PC-3 (cell line): ENCODE results near the gene SLC35F5.

Experiments
- EZH2 ChIP-seq: fragments of 300-600 bp; sonication (generic); IDR thresholded peaks from one replicate; pipeline ENCODE4 v1.6.1; 2017; ENCODE audit warnings: antibody characterized with exemption, mild to moderate bottlenecking, low read length; ENCODE audit not compliant: unreplicated experiment
- EZH2phosphoT487 ChIP-seq: fragments of 300-600 bp; sonication (generic); IDR thresholded peaks from 2 replicates; pipeline ENCODE4 v1.6.1; 2018; ENCODE audit warnings: mild to moderate bottlenecking, antibody characterized with exemption, low read length, borderline replicate concordance
- TF ChIP-seq, protein P1 (sequence below): fragments of 300-600 bp; sonication (generic); conservative IDR thresholded peaks from 2 replicates; pipeline ENCODE4 v1.5.1; 2017; ENCODE audit warnings: antibody characterized with exemption, low read depth, mild to moderate bottlenecking, low read length

DNA sequence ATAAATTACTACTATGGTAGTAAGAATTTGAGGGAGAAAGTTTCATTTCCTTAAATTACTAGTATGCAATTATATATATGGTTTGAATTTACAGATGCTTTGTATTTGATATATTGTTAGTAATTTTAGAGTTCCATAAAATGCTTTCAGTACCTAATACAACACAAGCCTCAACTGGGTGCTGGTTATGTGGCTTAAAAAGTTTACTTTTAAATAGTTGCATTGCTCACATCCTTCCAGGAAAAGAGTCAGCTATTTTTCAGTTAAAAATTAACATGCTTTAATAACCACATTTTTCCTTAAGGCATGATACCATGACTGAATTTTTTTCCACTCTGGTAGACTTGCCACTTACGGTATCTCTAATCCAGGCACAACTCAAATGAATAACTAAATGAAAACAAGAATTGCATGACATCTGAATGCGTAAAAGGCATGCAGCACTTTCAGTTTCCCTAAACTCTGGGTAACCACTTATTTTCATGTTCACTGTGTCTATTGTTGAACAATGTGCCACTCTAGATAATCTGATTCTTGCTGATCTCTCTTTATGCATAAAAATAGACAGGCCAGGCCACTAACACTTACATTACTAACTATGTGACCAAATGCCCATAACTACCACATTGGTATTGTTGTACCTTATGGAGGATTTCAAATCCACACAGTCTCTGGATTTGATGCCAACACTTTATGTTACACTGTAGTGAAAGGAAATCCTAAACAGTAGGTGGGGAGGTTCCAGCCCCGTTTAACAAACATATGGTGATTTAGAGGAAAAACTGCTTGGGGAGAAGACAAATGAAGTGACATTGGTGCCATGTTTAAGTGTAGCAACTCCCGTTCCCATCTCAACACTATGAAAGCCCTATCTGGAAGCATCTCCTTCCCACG, 35.5 kb upstream of the SLC35F5 start:
- TF ChIP-seq, protein P1, sequence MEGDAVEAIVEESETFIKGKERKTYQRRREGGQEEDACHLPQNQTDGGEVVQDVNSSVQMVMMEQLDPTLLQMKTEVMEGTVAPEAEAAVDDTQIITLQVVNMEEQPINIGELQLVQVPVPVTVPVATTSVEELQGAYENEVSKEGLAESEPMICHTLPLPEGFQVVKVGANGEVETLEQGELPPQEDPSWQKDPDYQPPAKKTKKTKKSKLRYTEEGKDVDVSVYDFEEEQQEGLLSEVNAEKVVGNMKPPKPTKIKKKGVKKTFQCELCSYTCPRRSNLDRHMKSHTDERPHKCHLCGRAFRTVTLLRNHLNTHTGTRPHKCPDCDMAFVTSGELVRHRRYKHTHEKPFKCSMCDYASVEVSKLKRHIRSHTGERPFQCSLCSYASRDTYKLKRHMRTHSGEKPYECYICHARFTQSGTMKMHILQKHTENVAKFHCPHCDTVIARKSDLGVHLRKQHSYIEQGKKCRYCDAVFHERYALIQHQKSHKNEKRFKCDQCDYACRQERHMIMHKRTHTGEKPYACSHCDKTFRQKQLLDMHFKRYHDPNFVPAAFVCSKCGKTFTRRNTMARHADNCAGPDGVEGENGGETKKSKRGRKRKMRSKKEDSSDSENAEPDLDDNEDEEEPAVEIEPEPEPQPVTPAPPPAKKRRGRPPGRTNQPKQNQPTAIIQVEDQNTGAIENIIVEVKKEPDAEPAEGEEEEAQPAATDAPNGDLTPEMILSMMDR, result no peak
- TF ChIP-seq EZH2 (no peak), EZH2phosphoT487 (no peak)
